ENCODE data around the gene ILF2.
"Not testable (repeated sequence)": the region's sequence is repeated elsewhere in the genome, so short reads cannot be mapped to it uniquely, and the experiment has no call there.

ILF2 gene

GRCh38 chr1:153670859-153671627, at the start of gene ILF2:
ILF2 (minus strand) TSS chr1:153670993; CDS start chr1:153670922, 71 bp downstream.
- H3K27me3 ChIP-seq (ENCODE audit: control insufficient read depth, insufficient read depth, low read length) = no peaks in the 10 kb centered on the region
- peaks cover 32% of the 10 kb centered on the region for H3K36me3 ChIP-seq (ENCODE audit: control insufficient read depth, insufficient read depth, low read length)
- H3K9me3 ChIP-seq (ENCODE audit: control insufficient read depth, insufficient read depth, low read length) = no peaks in the 10 kb centered on the region
- H3K4me3 ChIP-seq (ENCODE audit: low read depth, low read length) = peak within 1 kb of the TSS; percentile 98
- no peaks in the 10 kb centered on the region for H3K4me1 ChIP-seq (ENCODE audit: control insufficient read depth, insufficient read depth, low read length)
- peak within 1 kb of the TSS; percentile 99 for H3K9ac ChIP-seq (ENCODE audit: low read depth, low read length)

- Histone ChIP-seq H3K9me3 (ENCODE audit: control insufficient read depth, insufficient read depth, low read length) (no peaks in the 10 kb centered on the region), H3K4me3 (ENCODE audit: low read depth, low read length) (no peak overlapping the region), H3K27me3 (ENCODE audit: control insufficient read depth, insufficient read depth, low read length) (no peaks in the 10 kb centered on the region), H3K4me1 (ENCODE audit: control insufficient read depth, insufficient read depth, low read length) (no peaks in the 10 kb centered on the region), H3K36me3 (ENCODE audit: control insufficient read depth, insufficient read depth, low read length) (no peaks in the 10 kb centered on the region), H3K9ac (ENCODE audit: low read depth, low read length) (no peak overlapping the region)
These were observed 46.5 kb upstream of the ILF2 start for GRCh38 chr1:153717330-153717729.

GRCh38 chr1:153716211-153716610, 45.4 kb upstream of the ILF2 start:
- not testable (repeated sequence) for H3K27me3 ChIP-seq (ENCODE audit: control insufficient read depth, insufficient read depth, low read length); H3K4me3 ChIP-seq (ENCODE audit: low read depth, low read length); H3K9ac ChIP-seq (ENCODE audit: low read depth, low read length); H3K4me1 ChIP-seq (ENCODE audit: control insufficient read depth, insufficient read depth, low read length); H3K9me3 ChIP-seq (ENCODE audit: control insufficient read depth, insufficient read depth, low read length); H3K36me3 ChIP-seq (ENCODE audit: control insufficient read depth, insufficient read depth, low read length)

DNA sequence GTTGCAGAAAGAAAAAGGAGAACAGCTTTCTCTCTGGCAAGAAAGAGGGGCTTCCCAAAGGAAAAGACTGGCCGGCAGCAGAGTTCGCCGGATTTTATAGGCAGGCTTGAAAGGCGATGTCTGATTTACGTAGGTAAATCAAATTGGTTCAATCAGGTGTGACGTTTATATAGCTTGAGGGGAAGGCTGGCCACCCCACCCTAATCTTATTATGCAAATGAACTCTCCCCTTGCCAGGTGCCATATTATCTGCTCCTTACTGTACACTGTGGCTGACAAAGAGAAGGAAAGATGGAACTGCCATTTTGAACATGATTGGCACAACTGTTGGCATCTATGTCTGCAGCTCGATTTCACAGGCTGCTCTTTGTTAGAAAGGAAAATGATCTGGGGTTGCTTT, 40.2 kb upstream of the ILF2 start:
- no peak overlapping the region for H3K4me3 ChIP-seq (ENCODE audit: low read depth, low read length)
- H3K9ac ChIP-seq (ENCODE audit: low read depth, low read length) = no peak overlapping the region
- H3K4me1 ChIP-seq (ENCODE audit: control insufficient read depth, insufficient read depth, low read length) = no peaks in the 10 kb centered on the region
- H3K9me3 ChIP-seq (ENCODE audit: control insufficient read depth, insufficient read depth, low read length) = no peaks in the 10 kb centered on the region
- no peaks in the 10 kb centered on the region for H3K36me3 ChIP-seq (ENCODE audit: control insufficient read depth, insufficient read depth, low read length)
- H3K27me3 ChIP-seq (ENCODE audit: control insufficient read depth, insufficient read depth, low read length) = no peaks in the 10 kb centered on the region

- H3K9ac ChIP-seq (ENCODE audit: low read depth, low read length) = no peak overlapping the region
- H3K27me3 ChIP-seq (ENCODE audit: control insufficient read depth, insufficient read depth, low read length) = no peaks in the 10 kb centered on the region
- H3K4me3 ChIP-seq (ENCODE audit: low read depth, low read length) = no peak overlapping the region
- H3K9me3 ChIP-seq (ENCODE audit: control insufficient read depth, insufficient read depth, low read length) = no peaks in the 10 kb centered on the region
- no peaks in the 10 kb centered on the region for H3K36me3 ChIP-seq (ENCODE audit: control insufficient read depth, insufficient read depth, low read length)
- H3K4me1 ChIP-seq (ENCODE audit: control insufficient read depth, insufficient read depth, low read length) = no peaks in the 10 kb centered on the region
These were observed 34.7 kb upstream of the ILF2 start for GRCh38 chr1:153705484-153705883.

DNA sequence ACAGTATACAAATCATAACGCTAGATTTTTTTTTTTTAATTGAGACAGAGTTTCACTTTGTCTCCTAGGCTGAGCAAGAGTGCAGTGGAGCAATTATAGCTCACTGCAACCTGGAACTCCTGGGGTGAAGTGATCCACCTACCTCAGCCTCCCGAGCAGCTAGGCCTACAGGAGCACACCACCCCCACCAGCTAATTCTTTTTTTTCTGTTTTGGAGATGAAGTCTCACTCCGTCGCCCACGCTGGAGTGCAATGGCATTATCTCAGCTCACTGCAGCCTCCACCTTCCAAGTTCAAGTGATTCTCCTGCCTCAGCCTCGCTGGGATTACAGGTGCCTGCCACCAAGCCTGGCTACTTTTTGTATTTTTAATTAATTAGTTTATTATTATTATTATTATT, 29.0 kb upstream of the ILF2 start:
- no peaks in the 10 kb centered on the region for H3K36me3 ChIP-seq (ENCODE audit: control insufficient read depth, insufficient read depth, low read length)
- H3K27me3 ChIP-seq (ENCODE audit: control insufficient read depth, insufficient read depth, low read length) = no peaks in the 10 kb centered on the region
- no peaks in the 10 kb centered on the region for H3K9me3 ChIP-seq (ENCODE audit: control insufficient read depth, insufficient read depth, low read length)
- peaks cover 12% of the 10 kb centered on the region for H3K4me1 ChIP-seq (ENCODE audit: control insufficient read depth, insufficient read depth, low read length)
- no peak overlapping the region for H3K9ac ChIP-seq (ENCODE audit: low read depth, low read length)
- H3K4me3 ChIP-seq (ENCODE audit: low read depth, low read length) = no peak overlapping the region

GRCh38 chr1:153698923-153699714, 28.3 kb upstream of the ILF2 start:
- peaks cover 12% of the 10 kb centered on the region for H3K4me1 ChIP-seq (ENCODE audit: control insufficient read depth, insufficient read depth, low read length)
- no peaks in the 10 kb centered on the region for H3K9me3 ChIP-seq (ENCODE audit: control insufficient read depth, insufficient read depth, low read length)
- no peak overlapping the region for H3K4me3 ChIP-seq (ENCODE audit: low read depth, low read length)
- H3K36me3 ChIP-seq (ENCODE audit: control insufficient read depth, insufficient read depth, low read length) = no peaks in the 10 kb centered on the region
- no peak overlapping the region for H3K9ac ChIP-seq (ENCODE audit: low read depth, low read length)
- no peaks in the 10 kb centered on the region for H3K27me3 ChIP-seq (ENCODE audit: control insufficient read depth, insufficient read depth, low read length)

DNA sequence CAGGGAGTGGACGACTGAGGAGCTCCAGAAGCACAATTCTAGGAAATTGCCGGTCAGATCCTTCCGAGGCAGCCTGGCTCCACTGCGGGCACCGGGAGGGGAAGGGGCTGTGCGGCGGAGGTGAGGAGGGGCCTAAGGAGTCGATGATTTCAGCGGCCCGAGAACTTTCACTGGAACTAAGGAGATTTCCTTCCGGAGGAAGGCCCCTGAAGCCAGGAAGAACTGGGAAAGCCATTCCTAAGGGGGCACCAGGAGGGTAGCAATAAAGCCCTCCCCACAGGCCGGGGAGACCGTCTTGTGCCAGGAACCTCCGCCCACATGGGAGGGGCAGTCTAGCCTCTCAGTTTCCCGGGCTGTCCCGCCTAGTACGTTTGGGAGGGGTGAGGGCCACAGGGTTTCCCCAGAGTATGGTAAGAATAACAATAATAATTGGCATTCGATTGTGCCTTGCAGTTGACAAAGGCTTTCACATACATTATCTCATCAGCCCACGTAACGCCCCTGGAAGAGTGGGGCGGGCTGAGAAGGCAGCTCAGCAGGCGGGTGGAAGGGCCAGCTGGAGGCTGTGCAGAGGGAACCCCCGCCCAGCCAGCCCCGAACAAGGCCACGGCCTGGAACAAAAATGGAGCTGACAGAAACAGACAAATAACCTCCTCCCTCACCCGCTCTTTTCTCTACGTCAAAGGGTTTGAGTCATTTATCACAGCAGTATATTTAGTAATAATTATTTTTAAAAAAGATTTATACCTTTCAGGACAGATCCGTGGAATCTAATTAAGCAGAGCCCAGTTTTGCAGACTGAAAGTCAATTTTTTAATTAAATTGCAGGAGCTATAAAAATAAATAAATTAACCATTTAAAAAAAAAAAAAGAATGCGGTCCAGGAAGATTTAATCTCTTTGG, 27.5 kb upstream of the ILF2 start:
- Histone ChIP-seq H3K4me3 (ENCODE audit: low read depth, low read length) (peak overlapping the region; percentile 59), H3K9me3 (ENCODE audit: control insufficient read depth, insufficient read depth, low read length) (no peaks in the 10 kb centered on the region), H3K4me1 (ENCODE audit: control insufficient read depth, insufficient read depth, low read length) (peaks cover 12% of the 10 kb centered on the region), H3K36me3 (ENCODE audit: control insufficient read depth, insufficient read depth, low read length) (no peaks in the 10 kb centered on the region), H3K27me3 (ENCODE audit: control insufficient read depth, insufficient read depth, low read length) (no peaks in the 10 kb centered on the region), H3K9ac (ENCODE audit: low read depth, low read length) (peak overlapping the region; percentile 74)

- Histone ChIP-seq H3K9ac (ENCODE audit: low read depth, low read length) (peak overlapping the region; percentile 74), H3K9me3 (ENCODE audit: control insufficient read depth, insufficient read depth, low read length) (no peaks in the 10 kb centered on the region), H3K36me3 (ENCODE audit: control insufficient read depth, insufficient read depth, low read length) (no peaks in the 10 kb centered on the region), H3K4me1 (ENCODE audit: control insufficient read depth, insufficient read depth, low read length) (peaks cover 12% of the 10 kb centered on the region), H3K4me3 (ENCODE audit: low read depth, low read length) (peak overlapping the region; percentile 59), H3K27me3 (ENCODE audit: control insufficient read depth, insufficient read depth, low read length) (no peaks in the 10 kb centered on the region)
These were observed 26.6 kb upstream of the ILF2 start for GRCh38 chr1:153697191-153698019.

DNA sequence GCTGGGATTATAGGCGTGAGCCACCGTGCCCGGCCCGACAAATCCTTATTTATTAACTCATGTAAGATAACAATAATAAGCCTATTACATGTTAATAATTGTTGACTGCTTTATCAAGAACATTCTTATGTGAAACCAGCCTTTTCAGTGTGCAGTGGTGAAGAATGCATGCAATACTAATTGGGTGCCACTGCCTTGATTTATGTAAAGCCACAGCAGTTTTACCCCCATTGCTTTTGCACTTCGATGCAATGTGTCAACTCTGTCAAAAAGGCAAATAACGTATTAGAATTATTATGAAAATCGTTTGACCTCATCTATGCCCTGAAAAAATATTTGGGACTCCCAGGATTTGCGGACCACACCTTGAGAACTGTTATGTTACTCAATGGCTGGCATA, 25.9 kb upstream of the ILF2 start:
- Histone ChIP-seq H3K9me3 (ENCODE audit: control insufficient read depth, insufficient read depth, low read length) (no peaks in the 10 kb centered on the region), H3K9ac (ENCODE audit: low read depth, low read length) (no peak overlapping the region), H3K36me3 (ENCODE audit: control insufficient read depth, insufficient read depth, low read length) (no peaks in the 10 kb centered on the region), H3K4me3 (ENCODE audit: low read depth, low read length) (no peak overlapping the region), H3K4me1 (ENCODE audit: control insufficient read depth, insufficient read depth, low read length) (peaks cover 12% of the 10 kb centered on the region), H3K27me3 (ENCODE audit: control insufficient read depth, insufficient read depth, low read length) (no peaks in the 10 kb centered on the region)

GRCh38 chr1:153693466-153693865, 22.7 kb upstream of the ILF2 start:
- H3K9ac ChIP-seq (ENCODE audit: low read depth, low read length) = no peak overlapping the region
- H3K36me3 ChIP-seq (ENCODE audit: control insufficient read depth, insufficient read depth, low read length) = no peaks in the 10 kb centered on the region
- H3K4me1 ChIP-seq (ENCODE audit: control insufficient read depth, insufficient read depth, low read length) = peaks cover 12% of the 10 kb centered on the region
- H3K27me3 ChIP-seq (ENCODE audit: control insufficient read depth, insufficient read depth, low read length) = no peaks in the 10 kb centered on the region
- no peak overlapping the region for H3K4me3 ChIP-seq (ENCODE audit: low read depth, low read length)
- no peaks in the 10 kb centered on the region for H3K9me3 ChIP-seq (ENCODE audit: control insufficient read depth, insufficient read depth, low read length)

Measured in iPS-15b (cell line).